ENCODE measurements around the gene TRIP13. TPM values are rescaled to one million over a fixed set of nuclear protein-coding genes. Genes with fewer than 3 reads are reported as not detected.

TRIP13 gene
- polyA plus RNA-seq, 1 experiment: 20.4 TPM

DNA sequence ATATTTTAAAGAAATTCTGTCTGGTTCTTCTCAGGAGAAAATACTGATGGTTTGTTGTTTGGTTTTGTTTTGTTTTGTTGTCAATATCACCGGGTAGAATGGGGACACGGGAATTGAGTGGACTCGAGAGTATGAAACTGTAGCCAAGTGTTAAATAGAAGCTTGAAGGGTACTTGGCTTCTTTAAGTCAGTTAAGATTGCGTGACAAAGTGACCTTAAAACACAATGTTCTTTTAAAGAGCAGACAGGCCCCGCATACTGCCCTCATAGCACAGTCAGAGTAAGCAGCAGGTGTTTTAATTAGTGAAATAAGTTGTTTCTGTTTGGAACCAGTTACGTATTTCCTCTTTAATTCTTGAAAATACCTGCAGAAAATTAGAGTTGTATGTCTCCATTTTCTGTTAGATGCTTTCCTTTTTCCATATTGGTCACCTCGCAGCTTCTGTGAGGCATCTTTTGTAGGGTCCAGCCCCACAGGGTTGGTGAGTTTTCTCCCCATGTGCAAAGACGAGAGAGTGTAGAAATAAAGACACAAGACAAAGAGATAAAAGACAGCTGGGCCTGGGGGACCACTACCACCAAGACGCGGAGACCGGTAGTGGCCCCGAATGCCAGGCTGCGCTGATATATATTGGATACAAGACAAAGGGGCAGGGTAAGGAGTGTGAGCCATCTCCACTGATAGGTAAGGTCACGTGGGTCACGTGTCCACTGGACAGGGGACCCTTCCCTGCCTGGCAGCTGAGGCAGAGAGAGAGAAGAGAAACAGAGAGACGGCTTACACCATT, 9.6 kb downstream of the TRIP13 start:
- ChIA-PET CTCF (interaction anchor here (1.0 to 8.5 kb wide), 17 partner anchors 9 to 743 kb away, joined by 3 to 102 read pairs (median 5); partner anchors contain the start of genes AHRR, BRD9 and TRIP13), POLR2A (no interaction called here)
- Histone ChIP-seq H3K4me3 (ENCODE audit: low read depth, low read length) (no peak overlapping the region), H3K27me3 (ENCODE audit: control insufficient read depth, insufficient read depth, low read length) (no peaks in the 10 kb centered on the region), H3K36me3 (ENCODE audit: control insufficient read depth, insufficient read depth, low read length) (peaks cover 1% of the 10 kb centered on the region; the same call in 1 of the 2 replicates)
- no peak for DNase-seq (ENCODE audit: low read depth)
- TF ChIP-seq, protein P1, sequence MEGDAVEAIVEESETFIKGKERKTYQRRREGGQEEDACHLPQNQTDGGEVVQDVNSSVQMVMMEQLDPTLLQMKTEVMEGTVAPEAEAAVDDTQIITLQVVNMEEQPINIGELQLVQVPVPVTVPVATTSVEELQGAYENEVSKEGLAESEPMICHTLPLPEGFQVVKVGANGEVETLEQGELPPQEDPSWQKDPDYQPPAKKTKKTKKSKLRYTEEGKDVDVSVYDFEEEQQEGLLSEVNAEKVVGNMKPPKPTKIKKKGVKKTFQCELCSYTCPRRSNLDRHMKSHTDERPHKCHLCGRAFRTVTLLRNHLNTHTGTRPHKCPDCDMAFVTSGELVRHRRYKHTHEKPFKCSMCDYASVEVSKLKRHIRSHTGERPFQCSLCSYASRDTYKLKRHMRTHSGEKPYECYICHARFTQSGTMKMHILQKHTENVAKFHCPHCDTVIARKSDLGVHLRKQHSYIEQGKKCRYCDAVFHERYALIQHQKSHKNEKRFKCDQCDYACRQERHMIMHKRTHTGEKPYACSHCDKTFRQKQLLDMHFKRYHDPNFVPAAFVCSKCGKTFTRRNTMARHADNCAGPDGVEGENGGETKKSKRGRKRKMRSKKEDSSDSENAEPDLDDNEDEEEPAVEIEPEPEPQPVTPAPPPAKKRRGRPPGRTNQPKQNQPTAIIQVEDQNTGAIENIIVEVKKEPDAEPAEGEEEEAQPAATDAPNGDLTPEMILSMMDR (IDR thresholded peaks at IDR 0.05; ENCODE audit: insufficient read depth, low read depth, low read length): no peak

DNA sequence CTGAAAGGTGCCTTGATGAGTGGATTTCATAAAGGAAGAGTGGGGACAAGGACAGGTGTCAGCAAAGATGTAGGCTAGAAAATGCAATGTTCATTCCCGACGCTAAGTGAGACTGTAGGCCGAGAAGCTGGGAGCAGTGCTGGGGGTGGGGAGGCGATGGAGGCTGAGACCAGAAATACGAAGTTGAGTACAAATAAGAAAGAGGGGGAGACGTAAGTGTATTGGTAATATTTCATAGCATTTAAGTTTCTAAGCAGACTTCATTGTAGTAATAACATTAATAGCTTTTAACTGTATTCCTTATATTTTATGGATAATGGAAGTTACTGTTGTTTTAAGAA, 11.0 kb downstream of the TRIP13 start:
- POLR2A ChIA-PET: no interaction called here
- DNase-seq (ENCODE audit: low read depth): no peak
- CTCF ChIA-PET: interaction anchor here (0.6 to 8.5 kb wide), 13 partner anchors 9 to 715 kb away, joined by 3 to 102 read pairs (median 7); partner anchors contain the start of genes BRD9 and TRIP13
- no peak overlapping the region for H3K4me3 ChIP-seq (ENCODE audit: low read depth, low read length)
- peaks cover 5% of the 10 kb centered on the region for H3K36me3 ChIP-seq (ENCODE audit: control insufficient read depth, insufficient read depth, low read length)
- TF ChIP-seq, protein P1 (IDR thresholded peaks at IDR 0.05; ENCODE audit: insufficient read depth, low read depth, low read length): no peak
- no peaks in the 10 kb centered on the region for H3K27me3 ChIP-seq (ENCODE audit: control insufficient read depth, insufficient read depth, low read length)

DNA sequence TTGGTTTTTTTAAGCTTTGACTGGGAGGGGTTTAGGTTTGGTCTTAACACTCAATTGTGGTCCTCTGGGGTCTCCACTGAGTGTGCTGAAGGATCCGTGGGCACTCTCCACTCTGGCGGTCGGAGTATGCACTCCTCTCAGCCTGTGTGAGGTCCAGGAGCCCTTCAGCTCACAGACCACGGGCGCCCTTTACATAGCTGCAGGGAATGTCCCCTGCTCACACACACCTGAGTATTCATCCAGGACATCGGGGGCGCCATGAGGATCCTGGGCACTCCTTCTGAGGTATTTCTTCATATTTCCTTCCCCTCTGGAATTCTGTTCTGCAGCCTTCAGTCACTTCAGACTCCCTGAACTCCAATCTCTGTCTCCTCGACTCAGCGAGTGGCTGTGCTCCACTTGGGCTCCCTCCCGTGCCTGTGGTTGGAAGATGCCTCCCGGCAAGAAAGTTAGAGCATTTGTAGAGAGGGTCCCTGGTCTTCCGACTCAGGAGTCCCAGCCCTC, 12.5 kb downstream of the TRIP13 start:
- ChIA-PET CTCF (interaction anchor here (0.8 to 8.5 kb wide), 4 partner anchors 9 to 234 kb away, joined by 3 to 102 read pairs (median 3); no protein-coding TSS in a partner anchor), POLR2A (no interaction called here)
- Histone ChIP-seq H3K27me3 (ENCODE audit: control insufficient read depth, insufficient read depth, low read length) (no peaks in the 10 kb centered on the region), H3K36me3 (ENCODE audit: control insufficient read depth, insufficient read depth, low read length) (peaks cover 7% of the 10 kb centered on the region), H3K4me3 (ENCODE audit: low read depth, low read length) (no peak overlapping the region)
- TF ChIP-seq, protein P1 (IDR thresholded peaks at IDR 0.05; ENCODE audit: insufficient read depth, low read depth, low read length): no peak
- no peak for DNase-seq (ENCODE audit: low read depth)

DNA sequence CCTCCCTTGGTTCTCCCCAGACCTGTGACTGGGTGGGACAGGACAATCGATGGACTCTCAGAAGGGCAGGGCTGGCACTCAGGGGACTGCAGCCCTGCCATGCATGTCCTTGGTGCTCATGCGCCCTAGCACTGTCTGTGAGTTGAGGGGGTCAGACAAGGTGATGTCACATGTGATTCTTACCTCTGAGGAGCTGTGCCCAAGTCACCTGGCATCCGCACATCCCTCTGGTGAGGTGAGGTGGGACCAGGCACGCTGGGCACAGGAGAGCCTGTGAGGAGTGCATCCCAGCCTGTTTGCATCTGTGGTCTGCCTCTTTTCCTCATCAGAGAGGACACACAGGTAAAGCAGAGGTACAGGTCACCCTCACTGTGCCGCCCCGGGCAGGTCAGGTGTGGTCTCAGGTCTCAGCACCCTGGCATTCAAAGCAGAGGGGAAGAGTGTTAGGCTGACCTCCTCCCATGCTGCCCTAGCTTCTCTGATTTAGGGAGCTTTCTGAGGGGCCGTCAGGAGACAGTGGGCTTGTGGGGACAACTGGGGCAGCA, 14.8 kb downstream of the TRIP13 start:
- DNase-seq (ENCODE audit: low read depth): no peak
- peaks cover 7% of the 10 kb centered on the region for H3K36me3 ChIP-seq (ENCODE audit: control insufficient read depth, insufficient read depth, low read length)
- CTCF ChIA-PET: interaction anchor here (8.5 kb wide), 1 partner anchor 236 kb away, joined by 102 read pairs; no protein-coding TSS in a partner anchor
- POLR2A ChIA-PET: no interaction called here
- H3K4me3 ChIP-seq (ENCODE audit: low read depth, low read length): no peak overlapping the region
- TF ChIP-seq, protein P1 (IDR thresholded peaks at IDR 0.05; ENCODE audit: insufficient read depth, low read depth, low read length): no peak
- H3K27me3 ChIP-seq (ENCODE audit: control insufficient read depth, insufficient read depth, low read length): no peaks in the 10 kb centered on the region

DNA sequence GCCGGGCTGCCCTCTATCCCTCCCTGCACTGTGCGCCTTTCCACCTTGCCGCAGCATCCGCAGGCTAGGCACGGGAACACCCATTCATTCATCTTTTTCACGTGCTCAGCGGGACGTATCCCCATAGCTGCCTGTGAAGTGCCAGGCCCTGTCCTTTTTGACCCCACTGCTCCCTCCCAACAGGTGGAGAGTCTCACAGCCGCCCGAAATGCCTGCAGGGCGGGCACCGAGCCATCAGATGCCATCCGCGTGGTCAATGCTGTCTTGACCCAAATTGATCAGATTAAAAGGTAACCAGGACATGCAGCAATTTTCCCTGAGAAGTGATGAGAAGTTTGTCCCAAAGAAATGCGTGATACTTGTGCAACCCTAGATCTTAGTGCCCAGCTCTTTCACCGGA, 15.5 kb downstream of the TRIP13 start:
- ChIA-PET CTCF (interaction anchor here (8.5 kb wide), 1 partner anchor 237 kb away, joined by 102 read pairs; no protein-coding TSS in a partner anchor), POLR2A (no interaction called here)
- TF ChIP-seq, protein P1 (IDR thresholded peaks at IDR 0.05; ENCODE audit: insufficient read depth, low read depth, low read length): no peak
- no peak overlapping the region for H3K4me3 ChIP-seq (ENCODE audit: low read depth, low read length)
- DNase-seq (ENCODE audit: low read depth): no peak
- H3K27me3 ChIP-seq (ENCODE audit: control insufficient read depth, insufficient read depth, low read length): no peaks in the 10 kb centered on the region
- H3K36me3 ChIP-seq (ENCODE audit: control insufficient read depth, insufficient read depth, low read length): peaks cover 8% of the 10 kb centered on the region
